NCI-H2227 (cell line): ENCODE measurements around the gene CD22.

Experiments
- DNase-seq: peaks from one replicate; lab custom pipeline; 2025; ENCODE audit not compliant: unreplicated experiment; lab: John Stamatoyannopoulos, UW

Gene CD22

DNA sequence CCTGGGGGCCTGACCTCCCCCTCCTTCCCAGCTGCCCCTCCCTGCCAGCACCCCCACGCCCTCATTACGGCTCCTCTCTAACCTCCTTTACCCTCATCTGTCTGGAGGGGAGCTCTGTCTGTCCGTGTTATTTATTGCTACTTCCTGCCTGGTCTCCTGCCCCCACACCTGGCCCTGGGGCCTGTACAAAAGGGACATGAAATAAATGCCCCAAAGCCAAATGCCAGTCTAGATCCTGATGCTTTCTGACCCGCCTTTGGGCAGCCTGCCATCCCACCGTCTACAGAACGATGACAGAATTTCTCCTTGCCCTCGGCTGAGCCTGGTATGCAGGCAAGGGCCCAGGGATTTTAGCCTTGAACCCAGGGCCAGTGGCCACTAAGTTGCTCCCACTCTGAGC, 15.4 kb upstream of the CD22 start:
- no peak for DNase-seq

DNA sequence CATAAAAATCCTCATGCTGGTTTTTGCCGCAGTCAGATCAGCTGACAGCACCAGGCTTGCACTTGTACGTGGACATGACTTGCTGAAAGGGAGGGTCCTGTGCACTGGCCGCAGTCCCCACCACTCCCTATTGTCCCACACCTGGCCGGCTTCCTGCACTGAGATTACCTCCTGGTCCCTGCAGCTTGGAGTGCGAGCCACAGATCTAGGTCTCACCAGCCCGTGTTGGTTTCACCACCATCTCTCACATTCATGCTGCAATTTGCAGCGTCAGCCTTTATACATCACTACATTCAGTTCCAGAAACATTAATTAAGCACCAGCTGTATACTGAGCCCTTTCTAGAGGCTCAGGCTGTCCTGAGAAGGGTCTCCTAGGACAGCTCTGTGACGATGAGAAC, 15.0 kb upstream of the CD22 start:
- no peak for DNase-seq

DNA sequence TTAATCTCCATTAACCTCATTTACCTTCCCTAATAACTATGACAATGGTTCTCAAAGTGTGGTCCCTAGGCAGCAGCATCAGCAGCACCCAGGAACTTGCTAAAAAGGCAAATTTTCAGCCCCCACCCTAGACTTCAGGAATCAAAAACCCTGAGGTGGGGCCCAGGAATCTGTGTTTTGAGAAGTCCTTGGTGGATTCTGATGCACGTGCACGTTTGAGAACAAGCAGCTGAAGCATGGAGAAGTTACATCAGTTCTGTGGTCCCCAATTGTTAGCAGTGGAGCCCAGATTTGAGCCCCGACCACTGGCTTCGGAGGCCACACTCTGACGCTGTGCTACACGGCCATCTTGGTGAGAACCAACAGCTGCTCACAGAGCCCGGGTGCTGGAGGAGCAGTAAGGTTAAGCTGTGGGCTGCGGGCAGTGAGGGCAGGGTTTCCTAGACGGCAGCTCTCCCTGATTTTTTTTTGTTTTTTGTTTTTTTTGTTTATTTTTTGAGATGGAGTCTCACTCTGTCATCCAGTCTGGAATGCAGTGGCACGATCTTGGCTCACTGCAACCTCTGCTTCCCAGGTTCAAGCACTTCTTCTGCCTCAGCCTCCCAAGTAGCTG, 14.0 kb upstream of the CD22 start:
- DNase-seq = no peak

DNA sequence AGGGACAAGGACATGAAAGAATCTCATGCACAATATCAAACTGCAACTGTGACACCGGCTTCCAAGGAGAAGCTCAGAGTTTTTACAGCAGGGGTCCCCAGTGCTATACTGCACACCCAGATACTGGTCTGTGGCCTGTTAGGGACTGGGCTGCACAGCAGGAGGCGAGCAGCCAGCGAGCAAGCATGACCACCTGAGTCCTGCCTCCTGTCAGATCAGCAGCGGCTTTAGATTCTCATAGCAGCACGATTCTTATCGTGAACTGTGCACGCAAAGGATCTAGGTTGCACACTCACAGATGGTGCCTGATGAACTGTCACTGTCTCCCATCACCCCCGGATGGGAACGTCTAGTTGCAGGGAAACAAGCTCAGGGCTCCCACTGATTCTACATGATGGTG, 13.1 kb upstream of the CD22 start:
- DNase-seq = peak; percentile 69

DNA sequence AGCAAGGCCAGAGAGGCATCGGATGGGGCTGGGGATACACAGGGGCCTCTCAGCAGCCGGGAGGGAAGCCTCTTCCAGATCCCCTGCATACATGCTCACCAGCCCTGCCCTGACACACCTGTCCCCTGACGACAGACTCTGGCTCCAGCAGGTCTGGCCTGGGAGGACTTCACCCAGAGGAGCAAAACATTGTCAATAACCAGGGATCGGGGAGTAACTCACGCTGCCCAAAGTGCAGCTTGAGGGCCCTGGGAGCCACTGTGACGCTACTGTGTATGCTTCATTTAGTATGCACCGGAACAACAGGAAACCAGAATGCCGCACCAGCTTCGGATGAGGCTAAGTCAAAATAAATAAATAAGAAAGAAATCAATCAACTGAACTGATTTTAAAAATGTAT, 12.4 kb upstream of the CD22 start:
- DNase-seq = no peak

DNA sequence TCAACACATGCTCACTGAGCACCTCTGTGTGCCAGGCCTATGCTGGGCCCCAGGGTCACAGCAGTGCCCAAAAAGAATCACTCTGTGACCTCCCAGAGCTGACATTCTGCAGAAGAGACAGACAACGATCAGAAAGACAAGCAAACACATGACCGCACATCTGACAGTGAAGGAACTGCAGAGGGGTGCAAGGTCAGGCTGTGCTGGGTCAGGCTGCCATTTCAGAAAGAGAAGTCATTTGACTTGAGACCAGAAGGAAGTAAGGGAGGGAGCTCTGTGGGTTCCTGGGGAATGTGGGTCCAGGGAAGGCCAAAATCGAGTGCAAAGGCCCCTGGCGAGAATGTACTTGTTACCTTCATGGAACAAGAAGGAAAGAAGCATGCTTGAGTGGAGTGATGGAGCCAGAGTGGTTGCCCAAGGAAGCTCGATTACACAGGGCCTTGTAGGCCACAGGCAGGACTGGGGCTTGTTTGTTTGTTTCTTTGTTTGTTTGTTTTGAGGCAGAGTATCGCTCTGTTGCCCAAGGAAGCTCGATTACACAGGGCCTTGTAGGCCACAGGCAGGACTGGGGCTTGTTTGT, 11.4 kb upstream of the CD22 start:
- no peak for DNase-seq

DNA sequence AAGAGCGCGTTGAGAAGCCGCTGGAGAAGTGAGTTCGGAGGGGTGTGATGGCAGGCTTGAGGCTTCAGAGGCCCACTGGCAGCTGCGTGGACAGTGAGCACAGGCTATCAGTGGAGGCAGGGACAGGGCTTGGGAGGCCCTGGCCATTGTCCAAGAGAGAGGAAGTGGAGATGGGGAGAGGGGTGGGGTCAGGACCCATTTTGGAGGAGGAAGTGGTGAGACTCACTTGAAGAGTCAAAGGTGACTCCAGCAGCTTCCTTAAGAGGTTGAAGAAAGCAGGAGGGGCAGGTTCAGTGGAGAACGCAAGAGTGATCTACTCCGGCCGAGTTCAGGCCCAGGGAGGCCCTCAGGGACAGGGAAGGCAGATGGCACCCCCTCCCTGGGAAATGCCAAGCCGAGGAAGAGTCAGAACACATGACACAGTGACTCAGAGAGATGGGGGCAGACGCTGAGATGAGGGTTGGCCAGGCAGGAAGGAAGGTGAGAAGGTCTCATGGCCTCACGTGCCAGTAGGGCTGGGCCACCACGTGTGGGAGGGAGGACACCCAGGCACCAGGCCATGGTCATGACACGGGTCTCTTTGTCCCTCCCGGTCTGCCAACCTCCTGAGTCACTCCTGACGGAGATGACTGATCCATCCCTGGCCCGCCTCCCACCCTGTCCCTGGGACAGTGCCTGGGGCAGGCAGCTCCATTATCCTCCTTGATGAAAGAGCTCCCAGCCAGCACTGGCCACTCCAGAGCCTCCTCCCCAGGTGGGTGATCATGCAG, 10.1 kb upstream of the CD22 start:
- no peak for DNase-seq

DNA sequence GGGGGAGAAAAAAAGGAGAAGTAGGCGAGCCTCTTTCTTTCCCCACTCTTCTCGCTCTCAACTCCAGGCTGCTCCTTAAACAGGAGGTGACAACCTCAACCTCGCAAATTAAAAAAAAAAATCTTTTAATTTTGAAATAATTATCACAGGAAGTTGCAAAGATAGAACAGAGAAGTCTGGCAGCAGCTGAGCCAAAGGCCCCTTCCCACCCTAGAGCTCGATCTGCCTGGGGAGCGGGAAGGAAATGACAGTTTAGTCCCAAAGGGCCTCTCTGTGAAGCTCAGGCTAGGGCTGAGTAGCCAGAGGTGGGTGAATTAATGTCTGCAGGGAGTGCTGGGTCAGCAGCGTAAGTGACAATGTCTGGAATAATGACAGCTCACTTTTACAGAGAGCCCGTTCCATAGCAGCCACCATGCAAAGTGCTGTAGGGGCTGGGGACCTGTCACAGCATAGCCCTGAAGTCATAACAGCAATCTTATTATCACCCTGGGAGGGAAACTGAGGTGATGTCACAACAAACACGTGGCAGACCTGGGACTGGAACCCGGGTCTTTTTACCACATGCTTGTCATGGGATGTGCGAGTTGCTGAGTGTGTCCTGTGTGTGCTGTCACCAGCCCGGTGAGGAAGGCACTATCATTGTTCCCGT, 8.8 kb upstream of the CD22 start:
- peak; percentile 67 for DNase-seq

DNA sequence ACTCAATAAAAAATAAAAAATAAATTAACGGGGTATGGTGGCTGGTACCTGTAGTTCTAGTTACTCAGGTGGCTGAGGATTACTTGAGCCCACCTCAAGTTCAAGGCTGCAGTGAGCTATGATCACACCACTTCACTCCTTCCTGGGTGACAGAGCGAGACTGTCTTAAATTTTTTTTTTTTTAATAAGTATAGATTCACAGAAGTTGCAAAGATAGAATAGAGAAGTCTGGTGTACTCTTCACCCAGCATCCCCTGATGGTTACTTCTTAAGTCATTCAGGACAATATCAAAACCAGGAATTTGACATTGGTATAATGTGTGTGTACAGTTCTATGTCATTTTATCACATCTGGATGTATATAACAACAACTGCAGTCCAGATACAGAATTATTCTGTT, 7.7 kb upstream of the CD22 start:
- no peak for DNase-seq

DNA sequence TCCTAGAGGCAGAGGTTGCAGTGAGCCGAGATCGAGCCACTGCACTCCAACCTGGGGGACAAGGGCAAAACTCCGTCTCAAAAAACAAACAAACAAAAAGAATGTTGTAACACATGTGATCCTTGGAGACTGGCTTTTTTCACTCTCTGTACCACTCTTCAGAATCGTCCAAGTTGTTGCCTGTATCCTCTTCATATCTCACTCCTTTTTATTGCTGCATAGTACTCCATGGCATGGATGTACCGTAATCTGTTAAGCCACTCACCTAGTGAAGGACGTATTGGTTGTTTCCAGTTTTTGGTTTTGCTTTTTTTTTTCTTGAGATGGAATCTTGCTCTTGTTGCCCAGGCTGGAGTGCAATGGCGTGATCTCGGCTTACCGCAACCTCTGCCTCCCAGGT, 7.0 kb upstream of the CD22 start:
- no peak for DNase-seq

DNA sequence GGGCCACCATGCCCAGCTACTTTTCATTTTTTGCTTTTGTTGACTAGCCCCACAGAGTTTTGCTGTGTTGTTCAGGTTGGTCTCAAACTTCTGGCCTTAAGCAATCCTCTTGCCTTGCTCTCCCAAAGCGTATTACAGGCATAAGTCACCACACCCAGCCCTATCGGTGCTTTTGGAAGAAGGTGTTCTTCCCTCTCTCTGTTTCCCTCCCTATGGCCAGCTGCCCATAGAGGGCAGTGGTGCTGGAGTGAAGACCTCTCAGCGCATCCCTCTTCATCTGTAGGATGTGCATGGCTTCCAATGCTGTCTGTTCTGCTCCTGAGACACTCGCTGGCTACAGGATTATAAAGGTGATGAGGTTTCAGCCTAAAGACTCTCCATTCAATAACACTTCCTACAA, 1.3 kb upstream of the CD22 start:
- DNase-seq = no peak

DNA sequence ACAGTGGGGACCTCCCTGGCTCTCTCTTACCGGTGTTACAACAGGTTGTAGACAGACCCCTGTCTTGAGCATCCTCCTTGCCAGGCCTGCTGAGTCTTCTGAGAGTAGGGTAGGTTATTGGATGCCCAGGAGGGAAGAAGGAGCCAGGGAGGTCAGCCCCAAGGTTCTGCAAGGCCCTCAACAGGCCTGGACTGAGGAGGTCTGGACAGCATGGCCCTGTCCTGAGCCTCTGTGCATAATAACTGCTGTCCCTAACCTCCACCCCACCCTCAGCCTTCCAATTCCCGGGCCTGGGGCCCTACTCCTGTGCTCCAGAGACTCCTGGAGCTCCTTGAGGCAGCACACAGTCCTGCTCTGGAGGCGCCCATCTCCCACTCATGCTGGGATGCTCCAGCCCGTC, 336 bp downstream of the CD22 start:
- DNase-seq = no peak

DNA sequence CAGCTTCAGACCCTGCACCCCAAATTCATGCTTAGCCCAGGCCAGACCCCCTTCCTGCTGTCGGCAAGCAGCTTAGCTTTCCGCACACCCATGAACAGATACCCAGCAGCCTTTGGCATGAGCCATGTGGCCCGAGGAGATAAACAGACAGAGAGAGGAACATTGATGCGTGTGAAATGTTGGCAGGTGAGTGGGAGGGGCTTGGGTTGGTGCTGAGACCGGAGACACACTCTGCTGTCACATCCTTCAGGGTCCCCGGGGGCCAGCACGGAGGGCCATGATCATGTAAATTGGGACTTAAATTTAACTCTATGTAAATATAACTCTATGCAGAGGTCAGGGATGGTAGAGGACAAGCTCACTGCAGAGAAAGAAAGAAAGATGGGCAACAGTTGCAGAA, 1.5 kb downstream of the CD22 start:
- no peak for DNase-seq

DNA sequence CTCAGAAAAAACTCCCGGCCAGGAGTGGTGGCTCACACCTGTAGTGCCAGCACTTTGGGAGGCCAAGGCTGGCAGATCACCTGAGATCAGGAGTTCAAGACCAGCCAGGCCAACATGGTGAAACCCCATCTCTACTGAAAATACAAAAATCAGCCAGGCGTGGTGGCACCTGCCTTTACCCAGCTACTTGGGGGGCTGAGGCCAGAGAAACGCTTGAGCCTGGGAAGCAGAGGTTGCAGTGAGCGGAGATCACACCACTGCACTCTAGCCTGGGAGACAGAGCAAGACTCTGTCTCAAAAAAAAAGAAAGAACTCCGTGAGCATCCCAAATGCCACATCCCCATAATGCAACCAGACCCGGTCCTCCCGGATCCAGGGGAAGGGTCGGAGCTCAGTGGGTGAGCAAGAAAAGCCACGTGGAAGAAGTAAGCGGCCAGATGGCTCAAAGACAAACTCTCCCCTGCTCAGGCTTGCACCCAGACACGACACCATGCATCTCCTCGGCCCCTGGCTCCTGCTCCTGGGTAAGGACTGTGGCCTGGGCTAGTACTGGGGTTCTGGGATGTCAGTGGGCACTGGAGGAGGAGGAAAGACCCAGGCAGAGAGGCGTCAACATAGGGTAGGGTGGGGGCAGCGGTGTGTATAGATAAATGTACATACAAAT, 2.7 kb downstream of the CD22 start:
- DNase-seq = no peak

DNA sequence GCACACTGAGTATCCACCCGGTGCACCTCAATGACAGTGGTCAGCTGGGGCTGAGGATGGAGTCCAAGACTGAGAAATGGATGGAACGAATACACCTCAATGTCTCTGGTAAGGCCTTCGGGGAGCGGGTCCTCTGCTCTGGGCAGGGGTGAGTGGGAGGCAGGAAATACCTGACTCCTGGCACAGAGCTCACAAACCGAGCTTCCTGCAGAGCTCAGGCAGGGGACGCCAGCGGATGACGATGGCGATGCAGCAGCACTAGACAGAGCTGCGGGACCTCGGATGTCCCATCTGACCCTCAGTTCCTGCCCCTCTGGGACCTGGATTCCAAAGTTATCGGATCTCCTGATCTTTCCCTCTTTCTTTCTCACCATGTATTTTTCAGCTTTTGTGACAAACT, 3.8 kb downstream of the CD22 start:
- DNase-seq = no peak

DNA sequence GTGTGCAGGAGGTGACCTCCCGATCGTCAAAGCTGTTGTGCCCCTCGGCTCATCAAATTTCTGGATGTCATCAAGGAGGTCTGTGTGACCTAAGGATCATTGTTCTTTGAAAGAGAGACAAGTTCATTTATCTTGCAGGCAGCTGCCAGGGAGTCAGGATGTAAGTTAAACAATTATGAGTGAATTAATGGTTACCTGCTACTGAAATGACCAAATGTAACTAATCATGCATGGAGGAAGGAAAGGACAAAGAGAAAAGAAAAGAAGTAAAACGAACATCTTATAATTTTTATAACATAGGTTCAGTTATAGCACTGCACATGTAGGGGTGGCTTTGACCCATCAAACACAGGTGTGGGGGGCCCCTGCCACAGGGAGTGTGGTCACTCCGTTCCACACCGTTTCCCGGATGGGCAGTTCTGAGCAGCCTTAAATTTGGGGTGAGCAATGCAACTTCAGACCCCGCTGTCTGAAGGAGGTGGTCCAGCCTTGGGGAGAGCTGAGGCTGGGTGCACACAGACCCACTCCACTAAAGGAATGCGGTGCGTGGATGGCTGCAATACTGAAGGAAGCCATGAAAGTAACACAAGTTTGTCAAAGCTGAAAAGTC, 5.3 kb downstream of the CD22 start:
- no peak for DNase-seq

DNA sequence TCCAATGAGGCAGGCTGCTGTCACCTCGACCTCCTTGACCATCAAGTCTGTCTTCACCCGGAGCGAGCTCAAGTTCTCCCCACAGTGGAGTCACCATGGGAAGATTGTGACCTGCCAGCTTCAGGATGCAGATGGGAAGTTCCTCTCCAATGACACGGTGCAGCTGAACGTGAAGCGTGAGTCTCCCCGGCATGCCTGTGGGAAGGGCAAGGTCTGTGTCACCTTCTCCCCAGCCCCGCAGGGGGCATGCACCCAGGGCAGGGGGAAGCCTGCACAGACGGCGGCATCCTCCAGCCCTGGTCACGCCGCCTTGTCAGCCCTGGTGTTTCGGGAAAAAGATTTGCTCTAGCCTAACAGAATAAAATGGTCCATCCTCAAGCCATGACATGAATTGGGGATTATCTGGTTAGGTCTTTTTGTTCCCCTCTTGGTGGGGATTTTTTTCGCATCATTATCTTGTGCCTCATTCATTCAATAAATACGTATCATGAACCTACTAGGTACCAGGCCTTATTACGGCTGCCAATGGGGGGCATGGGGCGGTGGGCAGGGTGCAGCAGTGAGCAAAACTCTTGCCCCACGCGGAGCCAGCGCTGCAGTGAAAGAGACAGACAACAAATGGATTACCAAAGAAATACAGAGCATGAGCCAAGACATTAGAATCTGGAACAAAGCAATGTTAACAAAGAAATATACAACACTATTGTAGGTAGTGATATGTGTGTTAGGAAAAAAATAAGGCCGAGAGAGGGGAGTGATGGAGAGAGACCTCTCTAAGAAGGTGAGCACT, 7.4 kb downstream of the CD22 start:
- no peak for DNase-seq

DNA sequence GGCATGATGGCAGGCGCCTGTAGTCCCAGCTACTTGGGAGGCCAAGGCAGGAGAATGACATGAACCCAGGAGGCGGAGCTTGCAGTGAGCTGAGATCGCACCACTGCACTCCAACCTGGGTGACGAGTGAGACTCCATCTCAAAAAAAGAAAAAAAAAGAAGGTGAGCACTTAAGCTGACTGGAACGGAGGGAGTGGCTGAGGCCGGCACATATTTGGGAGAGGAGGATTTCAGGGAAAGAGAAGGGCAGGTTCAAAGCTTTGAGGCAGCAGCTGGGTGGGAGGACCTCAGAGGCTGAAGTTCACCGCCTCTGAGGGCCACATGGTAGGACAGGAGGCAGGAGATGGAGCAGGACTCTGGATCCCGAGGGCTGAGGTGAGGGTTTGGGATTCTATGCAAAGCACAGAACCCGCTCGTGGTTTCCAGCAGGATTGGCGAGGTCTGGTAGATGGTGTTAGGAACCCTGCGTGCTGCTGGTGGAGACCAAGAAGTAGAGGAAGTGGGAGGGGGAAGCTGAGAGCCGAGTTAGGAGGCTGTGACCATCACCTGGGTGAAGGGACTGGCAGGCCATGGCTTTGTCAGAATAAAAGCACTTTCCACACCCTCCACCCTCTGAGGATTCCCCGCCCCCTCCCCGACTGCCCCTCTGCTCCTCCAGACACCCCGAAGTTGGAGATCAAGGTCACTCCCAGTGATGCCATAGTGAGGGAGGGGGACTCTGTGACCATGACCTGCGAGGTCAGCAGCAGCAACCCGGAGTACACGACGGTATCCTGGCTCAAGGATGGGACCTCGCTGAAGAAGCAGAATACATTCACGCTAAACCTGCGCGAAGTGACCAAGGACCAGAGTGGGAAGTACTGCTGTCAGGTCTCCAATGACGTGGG, 8.4 kb downstream of the CD22 start:
- no peak for DNase-seq

DNA sequence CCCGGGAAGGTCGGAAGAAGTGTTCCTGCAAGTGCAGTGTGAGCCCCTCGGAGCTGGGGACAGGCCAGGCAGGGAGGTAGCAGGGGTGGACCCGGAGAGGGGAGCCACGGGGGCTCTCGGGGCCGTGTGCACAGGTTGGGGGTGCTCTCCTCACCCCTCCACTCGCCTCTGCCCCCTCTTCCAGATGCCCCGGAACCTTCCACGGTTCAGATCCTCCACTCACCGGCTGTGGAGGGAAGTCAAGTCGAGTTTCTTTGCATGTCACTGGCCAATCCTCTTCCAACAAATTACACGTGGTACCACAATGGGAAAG, 9.0 kb downstream of the CD22 start:
- no peak for DNase-seq

DNA sequence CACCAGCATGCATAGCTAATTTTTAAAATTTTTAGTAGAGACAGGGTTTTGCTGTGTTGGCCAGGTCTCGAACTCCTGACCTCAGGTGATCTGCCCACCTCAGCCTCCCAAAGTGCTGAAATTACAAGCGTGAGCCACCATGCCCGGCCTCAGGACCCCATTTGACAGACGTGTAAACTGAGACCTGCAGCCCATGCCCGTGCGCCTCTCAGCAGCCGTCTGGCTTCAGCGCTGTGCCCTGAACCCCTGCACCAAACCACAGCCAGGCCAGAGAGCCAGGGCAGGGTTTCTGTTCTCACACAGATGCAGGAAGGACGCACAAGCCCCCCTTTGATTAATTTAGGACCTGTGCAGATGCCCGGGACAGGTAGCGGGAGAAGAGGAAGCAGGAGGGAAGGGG, 11.4 kb downstream of the CD22 start:
- no peak for DNase-seq
